RCC 7860 (cell line): ENCODE data around the gene RUNDC3A.

Experiments used
- DNase-seq: peaks from one replicate; pipeline ENCODE4 v3.0.0-alpha.2; 2015; ENCODE audit warnings: low spot score
- FAIRE-seq: peaks from 2 replicates; lab custom pipeline; 2012; peaks lifted over from hg19 to GRCh38; lab: Jason Lieb, UNC

The RUNDC3A gene

GRCh38 chr17:44283344-44284023 is 24.9 kb upstream of the RUNDC3A start:
- DNase-seq (no peak), FAIRE-seq (no peak)

GRCh38 chr17:44284024-44284400 is 24.4 kb upstream of the RUNDC3A start:
- DNase-seq = no peak
- FAIRE-seq = no peak

DNA sequence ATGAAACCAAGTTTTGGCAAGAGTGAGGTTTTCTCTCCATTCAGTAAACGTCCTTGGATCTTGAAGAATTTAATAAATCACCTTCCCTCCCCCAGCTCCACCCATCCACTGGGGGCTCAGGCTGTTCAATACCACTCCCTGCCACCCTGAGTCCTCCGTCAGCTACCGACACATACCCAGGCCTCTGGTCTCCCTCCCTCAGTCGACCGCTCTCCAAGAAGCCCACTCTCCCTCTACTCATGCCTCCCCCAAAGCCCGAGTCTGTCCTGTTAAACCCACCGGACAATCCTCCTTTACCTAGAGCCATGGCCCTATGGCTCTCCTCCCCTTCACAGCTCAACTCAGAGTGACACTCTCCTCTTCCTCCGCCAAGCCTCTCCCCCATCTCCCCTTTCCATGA is 20.8 kb upstream of the RUNDC3A start:
- no peak for FAIRE-seq
- DNase-seq = no peak

DNA sequence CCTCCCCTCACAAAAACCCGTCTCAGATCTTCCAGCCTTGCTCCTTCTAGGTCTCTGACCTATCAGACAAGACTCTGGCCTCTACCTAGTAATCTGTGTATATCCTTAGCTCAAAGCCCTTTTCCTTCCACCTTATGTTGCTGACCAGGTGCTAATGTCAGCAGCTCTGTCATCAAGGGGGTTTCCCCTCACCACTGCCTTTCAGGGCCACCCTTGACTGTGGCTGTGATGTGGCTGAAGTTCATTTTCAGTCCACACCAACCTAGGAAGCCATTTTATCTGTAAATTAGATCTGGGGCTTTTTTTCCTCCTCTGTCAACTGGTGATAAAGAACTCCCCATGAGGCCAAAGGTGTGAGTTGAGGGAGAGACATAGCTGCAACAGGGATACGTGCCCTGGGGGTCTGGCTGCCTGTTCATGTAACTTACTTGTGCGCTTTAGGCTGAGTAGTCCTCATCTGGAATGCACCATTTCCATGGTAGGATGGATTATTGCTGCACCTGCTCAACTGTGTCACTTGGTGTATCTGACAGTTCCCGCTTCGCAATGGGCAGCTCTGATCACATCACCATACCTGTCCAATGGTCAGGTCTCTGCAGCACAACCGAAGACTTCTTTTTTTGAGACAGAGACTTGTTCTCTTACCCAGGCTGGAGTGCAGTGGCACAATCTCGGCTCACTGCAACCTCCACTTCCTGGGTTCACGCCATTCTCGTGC is 14.7 kb upstream of the RUNDC3A start:
- FAIRE-seq = no peak
- no peak for DNase-seq

GRCh38 chr17:44297975-44298374 is 10.4 kb upstream of the RUNDC3A start:
- FAIRE-seq (no peak), DNase-seq (no peak)

- DNase-seq (no peak), FAIRE-seq (no peak)
Observed at GRCh38 chr17:44304651-44305050, 3.8 kb upstream of the RUNDC3A start.

- FAIRE-seq (no peak), DNase-seq (no peak)
Observed at GRCh38 chr17:44307387-44308186, 814 bp upstream of the RUNDC3A start.

GRCh38 chr17:44308865-44309264 is 464 bp downstream of the RUNDC3A start:
- DNase-seq = no peak
- no peak for FAIRE-seq

DNA sequence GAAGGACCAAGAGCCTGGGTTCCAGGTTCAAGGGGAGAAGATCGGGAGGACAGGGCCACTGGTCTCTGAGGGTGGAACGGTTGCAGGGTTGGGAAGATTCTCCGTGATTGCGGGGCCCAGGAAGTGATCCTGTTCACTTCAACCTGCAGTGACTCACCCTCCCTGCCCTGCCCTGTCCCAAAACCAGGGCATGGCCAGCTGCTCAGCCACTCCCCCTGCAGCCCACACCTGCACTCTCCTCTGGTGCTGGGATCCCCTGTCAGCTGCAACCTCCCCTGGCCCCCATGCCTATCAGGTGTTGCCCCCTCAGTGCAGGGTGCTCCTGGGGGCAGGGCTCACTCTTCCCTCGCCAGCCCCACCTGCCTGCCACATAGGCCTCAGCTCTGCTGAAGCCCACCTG is 1.1 kb downstream of the RUNDC3A start:
- FAIRE-seq (no peak), DNase-seq (no peak)

- no peak for FAIRE-seq
- no peak for DNase-seq
Observed at GRCh38 chr17:44310188-44310587, 1.8 kb downstream of the RUNDC3A start.

GRCh38 chr17:44310609-44311376 is 2.4 kb downstream of the RUNDC3A start:
- DNase-seq = no peak
- no peak for FAIRE-seq

DNA sequence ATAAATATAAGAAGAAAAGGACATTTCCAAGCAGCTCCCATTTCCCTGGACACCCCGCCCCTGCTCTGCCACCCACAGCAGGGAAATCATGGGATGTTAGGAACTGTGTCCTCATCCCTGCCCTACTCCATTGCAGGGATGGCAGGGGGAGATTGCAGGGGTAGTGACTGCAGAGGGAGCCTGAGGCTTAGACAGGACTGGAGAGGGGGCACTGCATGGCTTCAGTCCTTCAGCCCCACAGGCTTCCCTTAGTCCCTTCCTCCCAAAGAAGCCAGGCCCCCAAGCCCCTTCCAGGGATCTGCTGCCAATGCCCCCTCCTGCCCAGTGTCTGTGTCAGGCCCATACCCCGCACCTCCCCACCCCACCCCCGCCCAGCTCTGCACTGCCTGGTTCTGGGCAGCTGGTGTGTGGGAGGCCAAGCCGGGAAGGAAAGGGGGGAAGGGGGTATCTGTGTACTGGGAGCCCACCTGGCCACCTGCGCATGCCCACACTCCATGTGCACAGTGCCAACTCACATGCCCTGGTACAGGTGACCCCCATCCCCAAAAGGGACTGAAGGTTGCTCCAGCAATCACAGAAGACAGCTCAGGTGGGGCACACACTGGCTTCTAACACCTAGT is 3.3 kb downstream of the RUNDC3A start:
- DNase-seq (no peak), FAIRE-seq (no peak)

GRCh38 chr17:44312396-44313104 is 4.1 kb downstream of the RUNDC3A start:
- DNase-seq (no peak), FAIRE-seq (no peak)

- DNase-seq (no peak), FAIRE-seq (no peak)
Observed at GRCh38 chr17:44314031-44314430, 5.6 kb downstream of the RUNDC3A start.

GRCh38 chr17:44314524-44314868 is 6.1 kb downstream of the RUNDC3A start:
- FAIRE-seq = no peak
- no peak for DNase-seq

DNA sequence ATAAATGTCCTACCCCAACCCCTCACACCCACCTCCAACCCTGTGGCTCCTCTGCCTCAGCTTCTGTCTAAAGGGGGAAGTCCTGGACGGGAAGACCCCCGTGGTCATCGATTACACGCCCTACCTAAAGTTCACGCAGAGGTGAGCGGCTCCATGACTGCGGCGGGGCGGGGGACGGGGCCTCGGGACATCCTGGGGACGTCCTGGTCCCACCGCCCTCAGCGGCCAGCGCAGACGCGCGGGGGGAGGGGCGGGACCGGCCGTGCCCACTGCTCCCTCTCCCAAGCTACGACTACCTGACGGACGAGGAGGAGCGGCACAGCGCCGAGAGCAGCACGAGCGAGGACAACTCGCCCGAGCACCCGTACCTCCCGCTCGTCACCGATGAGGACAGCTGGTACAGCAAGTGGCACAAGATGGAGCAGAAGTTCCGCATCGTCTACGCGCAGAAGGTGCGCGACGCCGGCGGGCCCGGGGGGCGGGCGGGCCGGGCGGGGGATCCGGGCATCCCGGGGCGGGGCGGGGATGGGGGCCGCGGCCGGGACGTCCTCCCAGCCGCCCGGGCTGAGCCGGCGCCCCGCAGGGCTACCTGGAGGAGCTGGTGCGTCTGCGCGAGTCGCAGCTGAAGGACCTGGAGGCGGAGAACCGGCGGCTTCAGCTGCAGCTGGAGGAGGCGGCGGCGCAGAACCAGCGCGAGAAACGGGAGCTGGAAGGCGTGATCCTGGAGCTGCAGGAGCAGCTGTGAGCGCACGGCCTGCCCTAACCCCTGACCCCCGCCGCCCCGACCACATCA is 6.7 kb downstream of the RUNDC3A start:
- FAIRE-seq (no peak), DNase-seq (no peak)

DNA sequence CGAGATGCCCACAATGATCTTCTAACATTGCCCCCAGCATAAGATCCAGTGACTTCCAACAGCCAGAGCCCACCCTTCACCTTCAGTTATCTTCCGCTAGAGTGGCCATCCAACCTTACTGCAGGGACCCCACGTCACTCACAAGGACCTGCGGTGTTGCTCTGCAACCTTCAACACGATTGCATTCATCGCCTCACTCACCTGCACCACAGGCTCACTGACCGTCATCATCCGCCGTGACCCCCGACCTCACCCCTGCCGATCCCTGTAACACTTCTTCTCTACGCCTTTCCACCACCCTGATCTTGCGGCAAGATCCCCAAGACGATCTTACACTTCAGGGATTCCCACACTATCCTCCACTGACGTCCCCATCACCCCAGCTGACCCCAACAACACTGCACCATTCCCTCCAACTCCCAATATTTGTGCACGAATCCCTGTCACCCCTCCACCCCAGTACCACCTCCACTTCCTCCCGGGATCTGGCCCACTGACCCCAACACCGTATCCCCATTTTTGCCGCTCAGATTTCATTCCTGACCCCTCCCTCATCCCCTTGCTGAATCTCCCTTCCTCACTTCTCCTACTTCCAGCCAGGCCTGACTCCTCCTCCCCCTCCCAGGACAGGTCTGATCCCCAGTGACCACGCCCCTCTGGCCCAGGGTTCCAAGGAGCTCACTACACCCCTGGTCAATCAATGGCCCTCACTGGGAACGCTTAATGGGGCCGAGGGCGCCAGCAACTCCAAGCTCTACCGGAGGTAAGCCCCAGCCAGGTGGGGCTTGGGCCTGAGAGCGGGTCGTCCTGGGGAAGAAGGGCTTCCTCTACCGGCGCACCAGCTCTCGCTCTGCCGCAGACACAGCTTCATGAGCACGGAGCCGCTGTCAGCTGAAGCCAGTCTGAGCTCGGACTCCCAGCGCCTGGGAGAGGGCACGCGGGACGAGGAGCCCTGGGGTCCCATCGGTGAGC is 7.6 kb downstream of the RUNDC3A start:
- DNase-seq (no peak), FAIRE-seq (no peak)

DNA sequence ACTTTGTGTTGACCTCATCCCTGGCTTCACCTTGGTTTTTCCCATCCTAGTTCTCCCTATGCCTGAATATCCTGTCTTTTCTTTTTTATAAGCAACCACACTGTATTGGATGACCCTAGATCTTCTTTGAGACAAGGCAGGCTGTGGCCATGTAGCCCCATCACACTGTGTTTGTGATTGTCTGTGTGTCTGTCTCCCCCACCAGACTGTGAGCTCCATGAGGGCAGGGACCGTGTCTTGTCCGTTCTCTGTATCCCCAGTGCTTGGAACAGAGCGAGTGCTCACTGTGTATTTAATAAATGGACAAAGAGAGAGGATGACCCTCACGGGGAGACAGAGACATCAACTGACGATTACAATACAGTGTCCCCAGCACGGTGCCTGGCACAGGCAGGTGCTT is 9.1 kb downstream of the RUNDC3A start:
- FAIRE-seq (no peak), DNase-seq (no peak)
